ENCODE measurements around the gene NPPA. TPM values are rescaled to one million over a fixed set of nuclear protein-coding genes. Genes with fewer than 3 reads are reported as not detected.
A peak's percentile ranks its signal among the peaks of the same experiment; 100 is the strongest.
"Not testable (repeated sequence)": the region's sequence is repeated elsewhere in the genome, so short reads cannot be mapped to it uniquely, and the experiment has no call there.

Gene NPPA
- total RNA-seq, 2 experiments from 2014 or later: not detected

DNA sequence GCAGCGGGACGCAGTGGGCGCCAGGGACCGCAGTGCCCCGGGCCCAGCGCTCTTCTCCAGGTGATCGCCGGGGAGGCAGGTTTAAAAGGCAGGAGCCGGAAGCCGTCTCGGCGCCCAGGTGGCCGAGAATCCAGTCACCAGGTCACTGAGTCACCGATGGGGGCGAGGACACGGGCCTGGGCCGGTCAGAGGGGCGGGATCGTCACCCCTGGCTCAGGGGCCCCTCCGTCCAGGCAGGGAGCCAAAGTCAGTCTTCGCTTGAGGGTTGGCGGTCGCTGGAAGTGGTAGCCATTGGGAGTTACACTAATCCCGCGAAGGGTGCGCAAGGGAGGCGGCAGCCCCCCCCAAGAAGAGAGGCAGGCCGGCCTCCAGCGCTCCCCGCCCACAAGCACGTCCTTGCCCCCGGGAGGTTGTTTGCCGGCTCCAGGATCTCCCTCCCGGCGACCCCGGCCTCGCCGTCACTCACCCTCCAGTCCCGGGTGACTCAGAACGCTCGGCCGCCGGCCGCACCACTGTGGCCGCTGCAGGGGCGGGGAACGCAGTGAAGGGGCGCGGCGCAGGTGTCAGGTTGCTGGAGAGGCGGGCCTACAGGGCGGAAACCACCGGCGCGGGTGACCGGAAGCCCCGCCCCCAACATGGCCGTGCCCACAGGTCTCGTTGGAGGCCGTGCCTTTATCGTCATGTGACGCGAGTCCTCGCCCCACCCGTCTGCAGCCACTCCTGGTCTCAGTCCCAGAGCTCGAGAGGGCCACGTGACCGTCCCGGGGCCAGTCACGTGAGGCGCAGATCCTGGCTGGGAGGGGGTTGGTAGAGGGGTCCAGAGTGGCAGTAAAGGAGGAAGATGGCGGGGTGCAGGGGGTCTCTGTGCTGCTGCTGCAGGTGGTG is 41.9 kb downstream of the NPPA start, which contains the start of the genes CLCN6 and MTHFR:
TSS of gene CLCN6 (plus strand) at position 770 of the 885 bp plus-strand sequence. CDS start at position 842, 72 bp downstream.
TSS of gene MTHFR (minus strand) at position 543 of the 885 bp plus-strand sequence. CDS start 2,848 bp downstream, outside the sequence.
- H3K27me3 Mint-ChIP-seq (ENCODE audit: low read depth): no peaks in the 10 kb centered on the region
- DNase-seq: peak; percentile 99
- H3K4me3 Mint-ChIP-seq: peak within 1 kb of the TSS; percentile 97
- no peaks in the 10 kb centered on the region for H3K9me3 Mint-ChIP-seq (ENCODE audit: insufficient read depth)
- ATAC-seq: peak; percentile 88
- H3K36me3 Mint-ChIP-seq (ENCODE audit: low read depth): peaks cover 37% of the 10 kb centered on the region
- CTCF ChIA-PET: interaction anchor here (1.0 to 2.1 kb wide), 4 partner anchors 33 to 156 kb away, joined by 3 to 7 read pairs (median 6); no protein-coding TSS in a partner anchor
- H3K27ac Mint-ChIP-seq: peak within 1 kb of the TSS; percentile 95
- peaks cover 64% of the 10 kb centered on the region for H3K4me1 Mint-ChIP-seq (ENCODE audit: low read depth)
- POLR2A ChIA-PET: interaction anchor here (1.0 to 4.6 kb wide), 3 partner anchors 103 to 124 kb away, joined by 3 to 103 read pairs (median 91); no protein-coding TSS in a partner anchor

DNA sequence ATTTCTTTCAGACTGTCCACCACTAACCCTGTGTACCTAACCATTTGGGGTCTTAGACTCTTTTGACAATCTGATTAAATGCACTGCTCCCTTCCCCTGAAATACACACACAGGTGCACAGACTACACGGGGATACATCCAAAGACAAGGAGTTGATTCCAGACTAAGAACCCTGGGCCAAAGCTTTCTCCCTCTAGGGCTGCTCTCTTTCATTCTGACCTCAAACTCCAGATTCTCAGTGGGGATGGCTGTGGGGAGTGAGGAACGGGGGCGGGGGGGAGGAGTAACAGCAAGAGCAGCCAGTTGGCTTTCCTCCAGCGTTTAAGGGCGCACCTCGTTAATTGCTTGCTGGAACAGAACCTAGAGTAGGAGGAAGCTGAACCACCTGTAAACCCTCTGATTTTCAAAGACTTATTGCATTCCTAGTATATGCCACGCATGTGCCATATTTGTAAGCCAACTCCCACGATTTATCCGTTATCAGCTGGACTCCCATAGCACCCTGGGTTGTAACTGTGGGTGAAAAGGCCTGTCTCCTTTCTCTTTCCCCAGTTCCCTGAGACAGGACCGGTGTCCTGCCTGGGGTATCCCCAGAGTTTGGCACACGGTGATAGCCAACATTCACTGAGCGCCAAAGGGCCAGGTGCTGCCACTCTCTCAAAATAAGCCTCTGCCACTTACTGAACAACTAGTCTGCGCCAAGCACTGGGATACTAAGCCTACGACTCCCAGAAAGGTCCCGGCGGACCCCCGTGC is 42.7 kb downstream of the NPPA start:
- ATAC-seq (no peak), DNase-seq (peak; percentile 29)
- Mint-ChIP-seq H3K36me3 (ENCODE audit: low read depth) (peaks cover 42% of the 10 kb centered on the region), H3K4me3 (peak overlapping the region; percentile 97), H3K9me3 (ENCODE audit: insufficient read depth) (no peaks in the 10 kb centered on the region), H3K27ac (peak overlapping the region; percentile 95), H3K4me1 (ENCODE audit: low read depth) (peaks cover 64% of the 10 kb centered on the region), H3K27me3 (ENCODE audit: low read depth) (no peaks in the 10 kb centered on the region)
- ChIA-PET CTCF (interaction anchor here (1.0 kb wide), 1 partner anchor 115 kb away, joined by 3 read pairs; no protein-coding TSS in a partner anchor), POLR2A (interaction anchor here (0.8 to 4.6 kb wide), 2 partner anchors 17 to 104 kb away, joined by 3 to 103 read pairs; no protein-coding TSS in a partner anchor)

DNA sequence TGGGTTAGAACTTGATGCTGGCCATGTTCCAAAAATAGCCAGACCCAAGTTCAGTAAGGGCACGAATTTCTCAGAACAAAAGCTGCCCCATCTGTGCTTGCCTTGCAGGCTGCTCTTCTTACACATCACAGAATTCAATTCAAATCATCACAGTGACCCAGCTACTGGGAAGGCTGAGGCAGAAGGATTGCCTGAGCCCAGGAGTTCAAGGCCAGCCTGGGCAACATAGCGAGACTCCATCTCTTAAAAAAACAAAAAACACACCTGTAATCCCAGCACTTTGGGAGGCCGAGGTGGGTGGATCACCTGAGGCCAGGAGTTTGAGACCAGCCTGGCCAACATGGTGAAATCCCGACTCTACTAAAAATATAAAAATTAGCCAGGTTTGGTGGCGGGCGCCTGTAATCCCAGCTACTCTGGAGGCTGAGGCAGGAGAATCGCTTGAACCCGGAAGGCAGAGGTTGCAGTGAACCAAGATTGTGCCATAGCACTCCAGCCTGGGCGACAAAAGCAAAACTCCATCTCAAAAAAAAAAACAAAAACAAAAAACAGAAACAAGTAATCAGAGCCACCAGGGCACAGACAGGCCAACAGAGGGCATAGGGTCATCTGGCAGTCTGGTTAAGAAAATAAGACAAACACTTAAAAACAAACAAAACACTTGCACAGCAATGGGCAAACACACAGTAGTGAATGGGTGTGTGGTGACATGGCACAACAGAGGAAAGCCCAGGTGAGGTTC is 43.5 kb downstream of the NPPA start:
- not testable (repeated sequence) for ATAC-seq; H3K27me3 Mint-ChIP-seq (ENCODE audit: low read depth); DNase-seq; H3K9me3 Mint-ChIP-seq (ENCODE audit: insufficient read depth)
- H3K4me3 Mint-ChIP-seq: peak overlapping the region; percentile 97
- peak overlapping the region; percentile 88 for H3K27ac Mint-ChIP-seq
- POLR2A ChIA-PET: interaction anchor here (0.8 to 4.6 kb wide), 5 partner anchors 17 to 792 kb away, joined by 3 to 103 read pairs (median 3); partner anchors contain the start of gene FBXO6
- peaks cover 41% of the 10 kb centered on the region for H3K36me3 Mint-ChIP-seq (ENCODE audit: low read depth)
- H3K4me1 Mint-ChIP-seq (ENCODE audit: low read depth): peaks cover 61% of the 10 kb centered on the region
- CTCF ChIA-PET: interaction anchor here (1.0 to 2.1 kb wide), 5 partner anchors 19 to 140 kb away, joined by 3 to 6 read pairs (median 4); partner anchors contain the start of gene FBXO6

DNA sequence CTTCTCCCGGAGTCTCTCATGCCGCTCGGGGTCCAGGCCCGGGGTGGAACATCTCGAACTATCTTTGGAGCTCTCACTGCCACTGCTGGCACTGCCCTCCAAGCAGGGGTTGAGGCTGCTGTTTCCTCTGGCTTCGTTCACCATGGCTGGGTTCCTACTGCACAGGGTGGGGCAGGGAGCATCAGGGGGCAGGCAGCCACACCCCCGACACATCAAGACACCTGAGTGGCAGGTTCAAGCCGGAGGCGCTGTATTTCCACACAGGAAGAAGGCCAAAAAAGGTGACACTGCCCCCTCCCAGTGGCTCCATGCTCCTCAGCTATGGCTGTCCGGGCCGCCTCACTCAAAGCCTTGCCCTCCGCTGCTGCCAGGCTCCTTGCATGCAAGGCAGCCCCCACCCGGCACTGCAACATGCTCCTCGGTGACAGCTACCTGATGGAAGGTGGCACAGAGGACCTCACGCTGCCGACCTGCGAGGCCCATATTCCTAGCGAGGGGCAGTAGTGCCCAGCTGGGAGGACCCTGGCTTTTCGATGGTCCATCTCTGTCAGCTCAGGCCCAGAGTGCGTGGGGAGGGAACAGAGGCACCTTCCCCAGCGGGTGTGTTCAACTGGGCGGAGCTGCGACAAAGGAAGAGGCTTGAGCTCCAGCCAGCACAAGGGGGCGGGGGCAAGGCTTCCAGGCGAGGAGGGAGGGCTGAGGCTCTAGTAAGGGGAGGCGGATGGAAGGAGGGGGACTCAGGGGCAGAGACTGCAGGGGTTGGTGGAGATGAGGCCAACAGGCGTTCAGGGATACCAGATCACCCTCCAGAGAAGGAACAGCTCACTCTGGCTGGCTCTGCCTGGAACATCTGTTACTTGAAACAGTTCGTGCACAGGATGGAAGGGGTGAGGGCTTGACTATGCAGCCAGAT is 44.4 kb downstream of the NPPA start:
- Mint-ChIP-seq H3K27ac (peak overlapping the region; percentile 88), H3K27me3 (ENCODE audit: low read depth) (no peaks in the 10 kb centered on the region), H3K4me1 (ENCODE audit: low read depth) (peaks cover 55% of the 10 kb centered on the region), H3K4me3 (peak overlapping the region; percentile 97), H3K36me3 (ENCODE audit: low read depth) (peaks cover 38% of the 10 kb centered on the region), H3K9me3 (ENCODE audit: insufficient read depth) (no peaks in the 10 kb centered on the region)
- DNase-seq (peak; percentile 91), ATAC-seq (peak; percentile 54)
- CTCF ChIA-PET: interaction anchor here (0.9 to 2.1 kb wide), 5 partner anchors 18 to 139 kb away, joined by 3 to 6 read pairs (median 4); partner anchors contain the start of gene FBXO6
- POLR2A ChIA-PET: interaction anchor here (0.6 to 4.6 kb wide), 5 partner anchors 19 to 791 kb away, joined by 3 to 103 read pairs (median 4); partner anchors contain the start of gene FBXO6

DNA sequence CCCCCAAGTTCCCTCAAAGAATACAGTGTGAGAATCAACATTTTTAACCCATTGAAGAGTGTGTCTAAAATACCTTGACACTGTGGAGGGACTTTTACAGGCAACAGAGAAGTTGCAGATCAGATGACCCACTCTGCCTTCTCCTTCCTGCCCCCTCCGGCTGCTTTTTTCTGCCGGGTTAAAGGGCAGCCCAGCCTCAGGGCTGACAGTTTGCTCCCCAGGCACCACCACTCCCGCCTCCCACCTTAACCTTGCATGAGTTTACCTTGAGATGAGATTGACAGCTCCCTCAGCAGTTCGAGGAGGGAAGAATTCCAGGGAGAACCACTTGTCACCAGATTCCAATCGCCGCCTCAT is 45.0 kb downstream of the NPPA start:
- Mint-ChIP-seq H3K36me3 (ENCODE audit: low read depth) (peaks cover 37% of the 10 kb centered on the region), H3K9me3 (ENCODE audit: insufficient read depth) (no peaks in the 10 kb centered on the region), H3K4me3 (peak overlapping the region; percentile 97), H3K27me3 (ENCODE audit: low read depth) (no peaks in the 10 kb centered on the region), H3K27ac (peak overlapping the region; percentile 88), H3K4me1 (ENCODE audit: low read depth) (peaks cover 48% of the 10 kb centered on the region)
- ChIA-PET CTCF (interaction anchor here (0.9 to 2.1 kb wide), 4 partner anchors 35 to 139 kb away, joined by 3 to 6 read pairs (median 4); partner anchors contain the start of gene FBXO6), POLR2A (interaction anchor here (0.6 to 4.6 kb wide), 3 partner anchors 106 to 178 kb away, joined by 4 to 103 read pairs (median 9); partner anchors contain the start of gene FBXO6)
- ATAC-seq: no peak
- DNase-seq: peak; percentile 44

DNA sequence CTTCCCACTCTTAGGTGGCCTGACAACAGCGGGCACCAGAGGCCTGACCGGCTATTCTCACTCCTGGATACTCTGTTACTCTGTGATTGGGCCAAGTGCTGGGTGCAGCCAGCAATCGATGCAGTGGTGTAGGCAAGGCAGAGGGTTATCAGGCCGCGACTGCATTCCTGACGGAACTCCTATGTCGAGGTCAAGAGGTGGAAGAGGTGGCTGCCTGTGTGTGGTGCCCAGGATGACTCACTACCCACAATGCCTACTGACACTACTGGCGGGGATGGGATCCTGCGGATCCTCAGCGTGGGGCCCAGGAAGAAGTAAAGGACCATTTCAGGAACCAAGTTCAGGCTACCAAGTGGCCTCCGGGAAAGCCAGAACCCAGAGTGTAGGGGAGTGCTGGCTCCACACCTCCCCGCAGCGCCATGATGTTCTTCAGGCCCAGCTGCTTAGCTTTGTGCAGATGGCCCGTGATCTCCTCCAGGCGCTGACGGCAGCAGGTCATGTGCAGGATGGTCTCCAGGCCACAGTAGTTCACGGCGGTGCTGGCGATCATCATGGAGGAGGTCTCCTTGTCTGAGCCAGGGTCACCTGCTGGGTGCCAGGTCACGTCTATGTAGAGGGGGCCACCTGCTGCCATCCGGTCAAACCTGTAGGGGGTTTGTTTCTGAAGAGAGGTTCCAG is 46.7 kb downstream of the NPPA start:
- ChIA-PET CTCF (no interaction called here), POLR2A (interaction anchor here (4.6 kb wide), 1 partner anchor 108 kb away, joined by 103 read pairs; no protein-coding TSS in a partner anchor)
- Mint-ChIP-seq H3K27ac (no peak overlapping the region), H3K4me1 (ENCODE audit: low read depth) (peaks cover 34% of the 10 kb centered on the region), H3K27me3 (ENCODE audit: low read depth) (no peaks in the 10 kb centered on the region), H3K4me3 (no peak overlapping the region), H3K36me3 (ENCODE audit: low read depth) (peaks cover 35% of the 10 kb centered on the region), H3K9me3 (ENCODE audit: insufficient read depth) (no peaks in the 10 kb centered on the region)
- ATAC-seq (no peak), DNase-seq (no peak)

DNA sequence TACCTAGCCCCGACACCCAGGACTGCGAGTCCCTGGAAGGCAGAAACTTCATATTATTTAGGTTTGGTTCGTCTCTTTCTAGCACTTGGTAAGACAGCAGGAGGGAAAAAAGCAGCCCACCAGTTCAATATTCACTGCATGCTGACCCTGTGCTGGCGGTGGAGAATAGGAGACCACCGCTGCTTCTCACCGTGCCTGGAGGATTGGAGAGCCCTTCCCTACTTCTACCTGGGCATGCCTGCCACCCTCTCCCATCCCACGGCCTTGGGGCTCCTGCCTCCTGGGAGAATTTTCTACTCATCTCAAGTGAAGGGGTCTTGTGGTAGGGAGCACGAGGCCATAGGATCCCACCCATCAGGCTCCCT is 47.2 kb downstream of the NPPA start:
- DNase-seq (no peak), ATAC-seq (no peak)
- Mint-ChIP-seq H3K4me1 (ENCODE audit: low read depth) (peaks cover 34% of the 10 kb centered on the region), H3K9me3 (ENCODE audit: insufficient read depth) (no peaks in the 10 kb centered on the region), H3K4me3 (no peak overlapping the region), H3K36me3 (ENCODE audit: low read depth) (peaks cover 40% of the 10 kb centered on the region), H3K27ac (no peak overlapping the region), H3K27me3 (ENCODE audit: low read depth) (no peaks in the 10 kb centered on the region)
- POLR2A ChIA-PET: no interaction called here
- CTCF ChIA-PET: no interaction called here

DNA sequence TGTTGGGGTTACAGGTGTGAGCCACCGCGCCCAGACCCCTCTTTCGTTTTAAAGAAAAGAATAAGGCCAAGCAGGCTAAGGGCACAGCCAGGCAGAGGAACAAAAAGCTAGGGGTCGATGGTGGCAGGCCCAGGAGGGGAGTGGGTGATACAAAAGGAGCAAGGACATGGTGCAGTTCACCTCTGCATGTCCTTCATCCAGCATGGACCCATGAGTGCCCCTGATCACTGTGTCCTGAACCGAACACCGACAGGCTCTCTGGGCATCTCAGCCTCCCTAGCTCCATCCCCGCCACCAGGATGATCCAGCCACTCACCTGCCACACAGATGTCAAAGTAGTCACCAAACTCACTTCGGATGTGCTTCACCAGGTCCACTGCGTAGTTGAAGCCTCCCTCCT is 47.7 kb downstream of the NPPA start:
- Mint-ChIP-seq H3K36me3 (ENCODE audit: low read depth) (peaks cover 43% of the 10 kb centered on the region), H3K27me3 (ENCODE audit: low read depth) (no peaks in the 10 kb centered on the region), H3K4me1 (ENCODE audit: low read depth) (peaks cover 31% of the 10 kb centered on the region), H3K27ac (no peak overlapping the region), H3K4me3 (no peak overlapping the region), H3K9me3 (ENCODE audit: insufficient read depth) (no peaks in the 10 kb centered on the region)
- DNase-seq (no peak), ATAC-seq (no peak)
- ChIA-PET CTCF (no interaction called here), POLR2A (no interaction called here)

DNA sequence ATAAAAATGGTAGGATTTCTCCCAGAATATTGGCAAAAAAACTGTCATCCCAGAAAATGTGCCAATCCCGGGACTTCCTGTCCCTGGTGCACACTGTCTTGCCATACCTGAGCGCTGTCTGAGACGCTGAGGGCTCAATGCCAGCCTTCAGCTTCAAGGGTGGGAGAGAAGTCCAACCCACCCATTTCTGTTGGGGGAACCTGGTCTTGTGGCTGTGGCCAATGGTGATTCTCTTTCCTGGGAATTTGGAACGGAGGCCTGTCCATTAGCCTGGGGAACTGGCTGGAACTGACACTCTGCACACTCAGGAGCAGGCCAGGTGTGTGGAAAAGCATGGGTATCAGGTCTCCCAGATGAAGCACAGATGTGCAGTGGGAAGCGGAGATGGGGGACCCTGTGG is 48.5 kb downstream of the NPPA start:
- DNase-seq (no peak), ATAC-seq (no peak)
- Mint-ChIP-seq H3K4me3 (no peak overlapping the region), H3K4me1 (ENCODE audit: low read depth) (peaks cover 23% of the 10 kb centered on the region), H3K27me3 (ENCODE audit: low read depth) (no peaks in the 10 kb centered on the region), H3K36me3 (ENCODE audit: low read depth) (peaks cover 50% of the 10 kb centered on the region), H3K27ac (no peak overlapping the region), H3K9me3 (ENCODE audit: insufficient read depth) (no peaks in the 10 kb centered on the region)
- CTCF ChIA-PET: no interaction called here
- POLR2A ChIA-PET: no interaction called here

Measured in activated CD8-positive, alpha-beta T cell treated with anti-CD3 and anti-CD28 coated beads, Interleukin-2, amount 10 ng/mL, durations not matched to agents 7 days and 5 days (primary cell).